Activated naive CD4-positive, alpha-beta T cell treated with anti-CD3 and anti-CD28 coated beads for 36 hours (primary cell): ENCODE results near the gene PASK. TPM values are rescaled to one million over a fixed set of nuclear protein-coding genes. Genes with fewer than 3 reads are reported as not detected.
"Not testable (repeated sequence)": the region's sequence is repeated elsewhere in the genome, so short reads cannot be mapped to it uniquely, and the experiment has no call there.

ENCODE experiments used
- CTCF ChIA-PET: fragments of 350-600 bp; sonication (Branson Sonifier 250); formaldehyde crosslinking; loops from one replicate; lab custom pipeline; 2021; ENCODE audit warnings: antibody characterized with exemption; lab: Charles Lee
- DNase-seq: peaks from one replicate; pipeline ENCODE4 v3.0.0-alpha.2; 2020
- H3K27ac Mint-ChIP-seq: one replicate; pipeline ENCODE4 v1.8.0; 2021; ENCODE audit warnings: mild to moderate bottlenecking, mixed read lengths
- H3K27me3 Mint-ChIP-seq: one replicate; pipeline ENCODE4 v1.8.0; 2021; ENCODE audit warnings: low read depth, mixed read lengths
- H3K36me3 Mint-ChIP-seq: one replicate; pipeline ENCODE4 v1.8.0; 2021; ENCODE audit warnings: low read depth, mixed read lengths
- H3K4me1 Mint-ChIP-seq: one replicate; pipeline ENCODE4 v1.8.0; 2021; ENCODE audit warnings: low read depth, mixed read lengths
- H3K4me3 Mint-ChIP-seq: one replicate; pipeline ENCODE4 v1.8.0; 2021; ENCODE audit warnings: mild to moderate bottlenecking, moderate library complexity, mixed read lengths
- H3K9me3 Mint-ChIP-seq: one replicate; pipeline ENCODE4 v1.8.0; 2021; ENCODE audit warnings: mixed read lengths
- intact Hi-C: fragments of 100-400 bp; cut with micrococcal nuclease; formaldehyde crosslinking; loops from one replicate; pipeline ENCODE4 v1.15.1; 2023
- total RNA-seq, 2 experiments: library from RNA; stranded (reverse); gene quantifications; one replicate each; pipeline ENCODE4 v1.2.3, GENCODE V29; 2021

Gene PASK
- total RNA-seq, 2 experiments from 2014 or later: 71.5 to 72.0 TPM

DNA sequence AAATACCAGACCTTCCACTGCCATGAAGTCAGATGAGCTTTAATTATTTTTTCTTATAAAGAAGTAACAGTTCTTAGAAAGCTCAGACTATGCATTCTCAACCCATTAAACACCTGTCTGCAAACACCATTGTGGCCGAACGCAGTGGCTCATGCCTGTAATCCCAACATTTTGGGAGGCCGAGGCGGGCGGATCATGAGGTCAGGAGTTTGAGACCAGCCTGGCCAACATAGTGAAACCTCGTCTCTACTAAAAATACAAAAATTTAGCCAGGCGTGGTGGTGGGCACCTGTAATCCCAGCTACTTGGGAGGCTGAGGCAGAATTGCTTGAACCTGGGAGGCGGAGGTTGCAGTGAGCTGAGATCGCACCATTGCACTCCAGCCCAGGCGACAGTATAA, 44.7 kb downstream of the PASK start:
- Mint-ChIP-seq H3K36me3 (peaks cover 18% of the 10 kb centered on the region), H3K4me1 (peaks cover 58% of the 10 kb centered on the region), H3K27ac (peak overlapping the region; percentile 99)
- intact Hi-C loops: loop anchor here (5.0 kb wide), 5 partner anchors 338 to 738 kb away; partner anchors contain the start of genes ATG4B, DUSP28, ING5 and THAP4
- CTCF ChIA-PET: interaction anchor here (0.6 to 1.2 kb wide), 3 partner anchors 10 to 45 kb away, joined by 4 read pairs; partner anchors contain the start of genes PASK and PPP1R7
- H3K4me3 Mint-ChIP-seq, H3K9me3 Mint-ChIP-seq, H3K27me3 Mint-ChIP-seq, DNase-seq: not testable (repeated sequence)

DNA sequence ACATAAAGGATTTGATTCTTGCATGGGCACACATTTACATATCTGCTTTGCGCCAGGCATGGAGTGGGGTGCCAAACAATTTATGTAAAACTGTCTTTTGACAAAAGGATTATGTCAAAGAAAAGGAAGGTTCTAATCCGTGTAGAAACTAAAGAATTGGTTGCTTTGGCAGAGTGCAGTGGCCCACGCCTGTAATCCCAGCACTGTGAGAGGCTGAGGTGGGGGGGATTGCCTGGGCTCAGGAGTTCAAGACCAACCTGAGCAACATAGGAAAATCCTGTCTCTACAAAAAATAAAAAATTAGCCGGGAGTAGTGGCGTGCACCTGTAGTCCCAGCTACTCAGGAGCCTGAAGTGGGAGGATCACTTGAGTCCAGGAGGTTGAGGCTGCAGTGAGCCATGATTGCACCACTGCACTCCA, 46.1 kb downstream of the PASK start:
- intact Hi-C loops: loop anchor here (2.0 to 5.0 kb wide), 7 partner anchors 24 to 739 kb away; partner anchors contain the start of genes ATG4B, DUSP28, HDLBP and ING5
- peaks cover 18% of the 10 kb centered on the region for H3K36me3 Mint-ChIP-seq
- peak overlapping the region; percentile 99 for H3K27ac Mint-ChIP-seq
- CTCF ChIA-PET: no interaction called here
- H3K27me3 Mint-ChIP-seq: no peaks in the 10 kb centered on the region
- DNase-seq: no peak
- H3K9me3 Mint-ChIP-seq: no peaks in the 10 kb centered on the region
- peaks cover 58% of the 10 kb centered on the region for H3K4me1 Mint-ChIP-seq
- H3K4me3 Mint-ChIP-seq: peak overlapping the region; percentile 97

DNA sequence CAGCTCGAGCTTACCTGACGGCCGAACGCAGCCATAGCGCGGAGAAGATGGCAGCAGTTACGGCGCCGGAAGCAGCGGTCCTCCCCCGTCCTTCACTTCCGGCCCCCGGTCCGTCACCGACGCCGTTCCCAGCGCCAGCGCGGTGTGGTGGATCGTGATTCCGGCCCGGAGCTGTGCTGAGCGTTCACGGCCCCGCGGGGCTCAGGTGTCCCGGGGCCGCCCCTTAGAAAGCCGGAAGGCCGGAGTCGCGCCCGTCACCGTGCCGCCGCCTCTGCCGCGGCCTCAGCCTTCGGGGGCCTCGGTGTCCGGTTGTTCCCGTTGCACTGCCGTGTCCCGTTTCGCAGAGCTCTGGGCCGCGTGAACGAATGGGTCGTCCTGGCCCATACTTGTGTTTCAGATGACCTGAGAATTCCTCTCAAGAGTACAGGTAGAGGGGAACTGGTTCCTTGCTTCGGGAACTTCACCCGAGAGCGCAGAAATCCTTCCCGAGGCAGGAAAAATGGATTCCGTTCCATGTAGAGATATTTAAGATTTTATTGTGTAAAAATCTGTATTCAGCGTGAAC, 47.0 kb downstream of the PASK start, which contains the start of gene MTERF4:
Gene MTERF4 (minus strand): TSS at position 49 of the 565 bp plus-strand sequence. CDS start 14 bp downstream, at position 35.
- CTCF ChIA-PET: interaction anchor here (0.6 kb wide), 1 partner anchor 12 kb away, joined by 3 read pairs; no protein-coding TSS in a partner anchor
- peak; percentile 93 for DNase-seq
- Mint-ChIP-seq H3K9me3 (no peaks in the 10 kb centered on the region), H3K27me3 (no peaks in the 10 kb centered on the region), H3K4me1 (peaks cover 62% of the 10 kb centered on the region), H3K36me3 (peaks cover 18% of the 10 kb centered on the region), H3K4me3 (peak within 1 kb of the TSS; percentile 97), H3K27ac (peak within 1 kb of the TSS; percentile 99)
- intact Hi-C loops: loop anchor here (1.0 to 5.0 kb wide), 8 partner anchors 24 to 740 kb away; partner anchors contain the start of genes ATG4B, DUSP28, HDLBP and ING5

GRCh38 chr2:241099246-241099645, 50.0 kb downstream of the PASK start:
- Mint-ChIP-seq H3K9me3 (no peaks in the 10 kb centered on the region), H3K4me3 (no peak overlapping the region), H3K4me1 (peaks cover 74% of the 10 kb centered on the region), H3K27me3 (no peaks in the 10 kb centered on the region), H3K36me3 (peaks cover 39% of the 10 kb centered on the region), H3K27ac (peak overlapping the region; percentile 25)
- intact Hi-C loops: no loop called here
- no peak for DNase-seq
- CTCF ChIA-PET: interaction anchor here (0.6 kb wide), 1 partner anchor 10 kb away, joined by 3 read pairs; no protein-coding TSS in a partner anchor

GRCh38 chr2:241096979-241097378, 52.3 kb downstream of the PASK start:
- Mint-ChIP-seq H3K36me3 (peaks cover 45% of the 10 kb centered on the region), H3K4me1 (peaks cover 71% of the 10 kb centered on the region), H3K4me3 (no peak overlapping the region), H3K27me3 (no peaks in the 10 kb centered on the region), H3K9me3 (no peaks in the 10 kb centered on the region), H3K27ac (peak overlapping the region; percentile 79)
- CTCF ChIA-PET: no interaction called here
- no peak for DNase-seq
- intact Hi-C loops: no loop called here

GRCh38 chr2:241095594-241096290, 53.5 kb downstream of the PASK start:
- Mint-ChIP-seq H3K36me3 (peaks cover 52% of the 10 kb centered on the region), H3K4me1 (peaks cover 65% of the 10 kb centered on the region), H3K4me3 (no peak overlapping the region), H3K9me3 (no peaks in the 10 kb centered on the region), H3K27me3 (no peaks in the 10 kb centered on the region), H3K27ac (peak overlapping the region; percentile 87)
- peak; percentile 62 for DNase-seq
- CTCF ChIA-PET: interaction anchor here (1.3 kb wide), 1 partner anchor 55 kb away, joined by 4 read pairs; the partner anchor contains the start of gene PPP1R7
- intact Hi-C loops: no loop called here

GRCh38 chr2:241094924-241095420, 54.3 kb downstream of the PASK start:
- Mint-ChIP-seq H3K27me3 (no peaks in the 10 kb centered on the region), H3K4me1 (peaks cover 59% of the 10 kb centered on the region), H3K4me3 (no peak overlapping the region), H3K36me3 (peaks cover 52% of the 10 kb centered on the region), H3K27ac (peak overlapping the region; percentile 87), H3K9me3 (no peaks in the 10 kb centered on the region)
- intact Hi-C loops: no loop called here
- DNase-seq: no peak
- CTCF ChIA-PET: interaction anchor here (0.6 to 1.3 kb wide), 2 partner anchors 10 to 56 kb away, joined by 4 read pairs; partner anchors contain the start of gene PPP1R7

DNA sequence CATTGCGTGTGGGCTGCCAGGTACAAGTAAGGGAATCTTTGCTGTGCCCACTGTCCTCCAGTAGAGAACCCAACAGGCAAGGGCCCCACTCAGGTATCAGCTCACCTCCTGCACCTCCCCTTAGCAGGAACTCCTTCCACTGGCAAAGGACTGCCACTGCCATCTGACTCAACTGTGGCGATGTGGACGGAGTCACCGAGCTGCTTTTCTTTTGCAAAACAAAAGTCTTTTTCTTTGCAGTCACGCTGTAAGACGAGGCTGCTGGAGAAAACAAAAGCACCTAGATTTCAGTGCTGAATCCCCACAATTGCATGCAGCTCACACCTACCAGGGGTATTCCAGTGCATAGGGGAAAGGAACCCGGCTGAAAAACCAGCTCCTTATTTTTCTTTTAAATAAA, 55.1 kb downstream of the PASK start:
- no peaks in the 10 kb centered on the region for H3K27me3 Mint-ChIP-seq
- CTCF ChIA-PET: interaction anchor here (0.6 to 1.2 kb wide), 3 partner anchors 10 to 55 kb away, joined by 3 to 5 read pairs (median 4); partner anchors contain the start of gene PASK
- H3K9me3 Mint-ChIP-seq: no peaks in the 10 kb centered on the region
- no peak overlapping the region for H3K27ac Mint-ChIP-seq
- H3K4me1 Mint-ChIP-seq: peaks cover 53% of the 10 kb centered on the region
- H3K36me3 Mint-ChIP-seq: peaks cover 54% of the 10 kb centered on the region
- no peak overlapping the region for H3K4me3 Mint-ChIP-seq
- intact Hi-C loops: no loop called here
- DNase-seq: no peak

DNA sequence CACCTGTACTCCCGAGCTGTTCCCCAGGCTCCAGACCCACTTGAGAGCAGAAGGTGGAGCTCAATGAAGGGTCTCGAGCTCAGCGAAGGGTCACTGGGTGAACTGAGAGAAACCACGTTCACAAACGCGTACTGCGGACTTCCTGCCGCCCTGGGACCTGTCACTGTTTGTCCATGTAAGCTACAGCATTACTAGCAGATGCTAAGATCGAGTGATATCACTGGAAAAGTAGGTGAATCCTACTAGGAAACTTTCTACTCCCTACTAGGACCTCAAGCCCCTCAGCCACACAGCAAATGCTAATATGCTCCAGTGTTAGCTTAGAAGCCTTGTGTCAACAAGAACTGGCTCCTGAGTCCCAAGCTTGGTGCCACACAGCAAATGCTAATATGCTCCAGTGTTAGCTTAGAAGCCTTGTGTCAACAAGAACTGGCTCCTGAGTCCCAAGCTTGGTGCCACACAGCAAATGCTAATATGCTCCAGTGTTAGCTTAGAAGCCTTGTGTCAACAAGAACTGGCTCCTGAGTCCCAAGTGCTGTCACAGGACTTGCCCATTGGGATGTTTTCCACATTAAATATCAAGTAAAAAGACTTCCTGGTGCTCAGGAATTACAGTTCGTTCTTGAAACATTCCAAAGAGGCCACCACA, 56.0 kb downstream of the PASK start:
- CTCF ChIA-PET: interaction anchor here (0.9 to 1.2 kb wide), 2 partner anchors 15 to 56 kb away, joined by 3 to 5 read pairs; partner anchors contain the start of gene PASK
- Mint-ChIP-seq H3K27ac (peak overlapping the region; percentile 65), H3K36me3 (peaks cover 55% of the 10 kb centered on the region), H3K4me1 (peaks cover 46% of the 10 kb centered on the region)
- intact Hi-C loops, H3K9me3 Mint-ChIP-seq, H3K27me3 Mint-ChIP-seq, H3K4me3 Mint-ChIP-seq, DNase-seq: not testable (repeated sequence)

DNA sequence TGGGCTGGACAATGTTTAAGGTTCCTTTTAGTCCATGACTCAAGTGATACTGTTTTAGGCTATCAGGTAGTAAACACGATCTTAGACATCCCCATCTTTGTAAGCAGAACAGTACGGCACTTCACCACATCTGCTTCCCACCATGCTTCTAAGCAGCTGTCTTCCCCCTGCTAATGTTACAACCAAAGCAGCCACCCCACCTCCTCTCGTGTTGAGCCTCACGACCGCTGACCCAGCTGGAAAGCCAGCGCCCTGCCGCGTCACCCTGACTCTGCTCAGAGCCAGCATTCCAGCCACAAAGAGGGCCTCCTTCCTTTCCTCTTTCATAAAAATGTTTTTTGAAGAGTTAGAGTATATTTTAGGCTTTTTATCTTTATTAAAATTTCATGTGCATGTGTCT, 56.6 kb downstream of the PASK start:
- intact Hi-C loops: no loop called here
- DNase-seq: no peak
- CTCF ChIA-PET: no interaction called here
- Mint-ChIP-seq H3K9me3 (no peaks in the 10 kb centered on the region), H3K4me3 (no peak overlapping the region), H3K27me3 (no peaks in the 10 kb centered on the region), H3K4me1 (peaks cover 41% of the 10 kb centered on the region), H3K36me3 (peaks cover 59% of the 10 kb centered on the region), H3K27ac (peak overlapping the region; percentile 65)

- Mint-ChIP-seq H3K4me3 (no peak overlapping the region), H3K36me3 (peaks cover 53% of the 10 kb centered on the region), H3K4me1 (peaks cover 34% of the 10 kb centered on the region), H3K27me3 (no peaks in the 10 kb centered on the region), H3K27ac (no peak overlapping the region), H3K9me3 (no peaks in the 10 kb centered on the region)
- CTCF ChIA-PET: no interaction called here
- intact Hi-C loops: no loop called here
- DNase-seq: no peak
Observed at GRCh38 chr2:241091734-241092445, 57.4 kb downstream of the PASK start.
